ENCODE measurements around the gene HSD17B3.

GRCh38 chr9:96350866-96351265, 48.9 kb upstream of the HSD17B3 start:
- TF ChIP-seq CTCF (IDR thresholded peaks at IDR 0.05), result no peak
- TF ChIP-seq POLR2A (IDR thresholded peaks at IDR 0.05), result no peak

Measured in suprapubic skin (tissue), 3 donors.